Fibroblast of mammary gland (primary cell): ENCODE results near the gene NME4.
A peak's percentile ranks its signal among the peaks of the same experiment; 100 is the strongest.

Experiments
- DNase-seq: peaks from one replicate; pipeline ENCODE4 v3.0.0-alpha.2; 2010; ENCODE audit warnings: low read depth
- H3K4me3 ChIP-seq: 2 replicates; pipeline ENCODE4 v1.5.1; 2011; ENCODE audit warnings: low read depth, mild to moderate bottlenecking, low read length, moderate library complexity; ENCODE audit not compliant: control insufficient read depth
- TF ChIP-seq, protein P1 (sequence below): conservative IDR thresholded peaks from 2 replicates; pipeline ENCODE4 v1.5.1; 2011; ENCODE audit warnings: low read depth, low read length, inconsistent platforms; ENCODE audit not compliant: control insufficient read depth, insufficient read depth

The NME4 gene

DNA sequence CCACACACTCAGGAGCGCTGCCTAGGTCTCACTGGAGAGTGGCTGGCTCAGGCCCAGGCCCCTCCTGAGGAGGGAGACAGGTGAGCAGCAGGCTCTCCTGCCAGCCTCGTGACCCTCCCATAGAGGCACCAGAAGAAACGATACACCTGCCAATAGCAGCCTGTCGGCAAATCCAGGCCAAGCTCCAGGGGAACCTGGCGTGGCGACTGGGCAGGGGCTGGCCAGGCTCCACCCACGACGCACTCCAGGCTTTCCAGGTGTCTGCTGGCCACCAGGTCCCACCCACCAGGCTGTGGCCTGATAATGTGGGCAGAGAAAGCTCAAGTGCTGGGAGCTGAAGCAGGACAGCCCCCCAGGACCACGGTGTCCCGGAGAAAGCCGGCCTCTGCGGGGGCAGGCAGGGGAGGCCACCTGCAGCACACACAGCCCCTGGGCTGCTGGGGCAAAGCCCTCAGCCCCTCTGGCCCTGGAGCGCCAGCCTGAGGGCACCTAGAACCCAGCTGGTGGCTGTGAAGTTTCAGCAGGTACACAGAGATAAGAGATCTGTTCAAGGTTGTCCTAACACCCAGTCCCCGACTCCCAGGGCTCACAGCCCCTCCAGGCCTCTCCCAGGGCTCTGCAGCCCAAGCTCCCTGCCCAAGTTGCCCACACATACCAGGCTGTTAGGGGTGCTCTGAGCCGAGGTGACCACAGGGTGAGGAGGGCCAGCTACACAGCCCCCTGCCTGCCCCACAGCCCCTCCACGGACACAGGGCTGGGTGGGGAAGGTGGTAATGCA, 17.6 kb upstream of the NME4 start:
- DNase-seq: no peak

DNA sequence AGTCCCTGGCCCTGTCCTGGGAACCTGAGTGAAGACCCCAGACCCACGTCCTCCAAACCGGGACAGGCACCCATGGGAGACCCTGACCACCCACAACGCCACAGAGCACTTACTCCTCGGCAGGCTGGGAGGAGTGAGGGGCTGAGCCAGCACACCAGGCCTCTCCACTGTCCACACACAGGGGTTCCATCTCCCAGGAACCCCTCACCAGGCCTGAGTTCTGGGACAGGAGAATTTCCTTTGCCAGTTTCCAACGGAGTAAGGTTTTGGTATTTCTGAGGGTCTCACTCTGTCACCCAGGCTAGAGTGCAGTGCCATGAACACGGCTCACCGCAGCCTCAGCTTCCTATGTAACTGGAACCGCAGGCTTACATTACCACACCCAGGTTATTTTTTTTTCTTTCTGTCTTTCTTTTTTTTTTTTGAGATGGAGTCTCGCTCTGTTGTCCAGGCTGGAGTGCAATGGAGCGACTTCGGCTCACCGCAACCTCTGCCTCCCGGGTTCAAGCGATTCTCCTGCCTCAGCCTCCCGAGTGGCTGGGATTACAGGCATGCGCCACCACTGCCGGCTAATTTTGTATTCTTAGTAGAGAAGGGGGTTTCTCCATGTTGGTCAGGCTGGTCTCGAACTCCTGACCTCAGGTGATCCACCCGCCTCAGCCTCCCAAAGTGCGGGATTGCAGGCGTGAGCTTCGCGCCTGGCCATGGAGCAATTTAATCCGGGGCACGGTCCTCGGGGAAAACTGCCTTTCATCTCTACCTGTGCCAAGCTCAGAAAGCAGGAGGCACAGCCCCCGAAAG, 16.8 kb upstream of the NME4 start:
- no peak overlapping the region for H3K4me3 ChIP-seq
- TF ChIP-seq, protein P1, sequence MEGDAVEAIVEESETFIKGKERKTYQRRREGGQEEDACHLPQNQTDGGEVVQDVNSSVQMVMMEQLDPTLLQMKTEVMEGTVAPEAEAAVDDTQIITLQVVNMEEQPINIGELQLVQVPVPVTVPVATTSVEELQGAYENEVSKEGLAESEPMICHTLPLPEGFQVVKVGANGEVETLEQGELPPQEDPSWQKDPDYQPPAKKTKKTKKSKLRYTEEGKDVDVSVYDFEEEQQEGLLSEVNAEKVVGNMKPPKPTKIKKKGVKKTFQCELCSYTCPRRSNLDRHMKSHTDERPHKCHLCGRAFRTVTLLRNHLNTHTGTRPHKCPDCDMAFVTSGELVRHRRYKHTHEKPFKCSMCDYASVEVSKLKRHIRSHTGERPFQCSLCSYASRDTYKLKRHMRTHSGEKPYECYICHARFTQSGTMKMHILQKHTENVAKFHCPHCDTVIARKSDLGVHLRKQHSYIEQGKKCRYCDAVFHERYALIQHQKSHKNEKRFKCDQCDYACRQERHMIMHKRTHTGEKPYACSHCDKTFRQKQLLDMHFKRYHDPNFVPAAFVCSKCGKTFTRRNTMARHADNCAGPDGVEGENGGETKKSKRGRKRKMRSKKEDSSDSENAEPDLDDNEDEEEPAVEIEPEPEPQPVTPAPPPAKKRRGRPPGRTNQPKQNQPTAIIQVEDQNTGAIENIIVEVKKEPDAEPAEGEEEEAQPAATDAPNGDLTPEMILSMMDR: no peak
- DNase-seq: no peak

More for the DNA sequence above, 17.6 kb upstream of the NME4 start:
- TF ChIP-seq, protein P1: no peak
- H3K4me3 ChIP-seq: no peak overlapping the region

DNA sequence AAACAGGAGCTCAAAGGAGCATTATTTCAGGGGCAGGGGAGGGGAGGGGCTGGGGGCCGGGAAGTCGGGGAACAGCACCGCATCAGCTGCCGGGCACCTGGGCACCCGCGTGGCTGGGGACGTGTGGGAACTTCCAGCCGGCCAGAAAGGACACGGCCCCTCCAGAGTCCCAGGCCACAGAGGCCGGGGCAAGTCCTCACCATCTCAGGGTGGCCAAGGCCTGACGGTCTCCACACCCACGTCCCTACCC, 16.3 kb upstream of the NME4 start:
- peak overlapping the region; percentile 65 for H3K4me3 ChIP-seq
- TF ChIP-seq, protein P1: no peak
- DNase-seq: no peak

DNA sequence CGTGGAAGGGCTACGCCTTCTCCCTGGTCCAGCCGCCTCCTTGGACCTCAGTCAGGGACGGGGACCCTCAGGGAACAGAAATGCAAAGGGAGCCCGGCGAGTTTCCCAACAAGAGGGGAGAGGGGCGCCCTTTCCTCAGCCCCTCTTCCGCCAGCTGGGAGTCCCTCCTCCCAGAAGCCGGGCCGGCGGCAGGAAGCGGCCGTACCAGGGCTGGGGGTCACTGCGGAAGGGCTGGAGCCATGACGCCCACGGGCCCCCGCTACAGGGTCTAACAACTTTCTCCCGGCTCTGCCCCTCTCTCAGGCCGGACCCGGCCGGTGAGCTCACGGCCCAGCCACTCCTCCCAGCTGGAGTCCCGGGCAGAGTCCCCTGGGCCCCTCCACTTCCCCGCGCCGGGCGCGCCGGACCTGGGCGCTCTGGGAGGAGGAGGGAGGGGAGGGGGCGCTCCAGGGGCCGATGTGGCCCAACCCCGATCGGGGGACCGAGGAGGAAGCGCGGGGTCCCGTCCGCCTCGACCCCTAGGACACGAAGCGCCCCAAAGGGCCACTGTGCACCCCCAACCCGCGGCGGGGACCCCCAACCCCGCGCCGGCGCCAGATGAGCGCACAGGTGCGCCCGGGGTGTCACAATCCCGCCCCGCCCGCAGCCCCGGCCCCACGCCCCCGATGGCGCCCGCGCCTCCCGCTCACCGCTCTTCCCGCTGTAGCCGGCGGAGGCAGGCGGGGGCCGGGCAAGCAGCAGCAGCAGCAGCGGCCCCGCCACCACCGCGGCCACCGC, 15.8 kb upstream of the NME4 start:
- H3K4me3 ChIP-seq: peak overlapping the region; percentile 65
- no peak for DNase-seq
- TF ChIP-seq, protein P1: no peak

DNA sequence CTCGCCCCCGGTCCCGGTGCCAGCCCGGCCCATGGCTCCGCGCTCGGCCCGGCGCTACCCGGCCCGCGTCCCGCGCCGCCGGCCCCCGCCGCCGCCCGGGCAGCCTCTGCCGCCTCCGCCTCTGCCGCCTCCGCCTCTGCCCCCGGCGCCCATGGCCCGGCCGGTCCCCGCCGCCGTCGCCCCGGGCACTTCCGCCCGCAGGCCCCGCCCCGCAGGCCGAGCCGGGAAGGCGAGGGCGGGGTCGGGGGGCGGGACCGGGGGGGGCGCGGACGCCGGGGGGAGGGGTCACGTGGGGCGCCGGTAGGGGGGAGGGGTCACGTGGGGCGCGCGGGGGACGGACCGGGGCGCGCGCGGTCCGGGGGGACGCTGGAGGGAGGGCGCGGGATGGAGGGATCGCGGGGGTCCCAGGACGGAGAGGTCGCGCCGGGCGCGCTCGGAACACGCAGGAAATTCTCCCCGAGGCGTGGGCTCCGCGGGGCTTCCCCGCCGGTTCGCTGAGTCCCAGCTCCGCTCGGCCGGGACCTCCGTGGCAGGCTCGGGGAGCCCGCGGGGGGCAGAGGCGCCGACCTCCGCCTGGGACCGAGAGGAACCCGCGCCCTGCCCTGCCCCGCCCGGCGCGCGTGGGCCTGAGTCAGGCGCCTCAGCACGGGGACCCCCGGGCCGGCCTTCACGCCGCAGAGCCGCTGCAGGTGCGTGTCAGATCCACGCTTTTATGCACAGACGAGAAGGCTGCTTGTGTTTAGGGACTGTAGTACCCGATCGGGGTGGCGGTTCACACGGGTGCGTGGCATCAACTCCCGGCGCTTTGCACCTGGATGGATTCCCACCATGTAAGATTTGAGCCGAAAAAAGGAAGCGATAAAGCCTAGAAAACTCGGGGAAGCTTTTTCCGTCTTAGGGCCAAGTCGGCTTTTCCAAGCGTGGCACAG, 14.9 kb upstream of the NME4 start, which contains the start of gene PGAP6:
Gene PGAP6 (minus strand): TSS at position 190 of the 929 bp plus-strand sequence. CDS start 157 bp downstream, at position 33.
- DNase-seq: no peak
- TF ChIP-seq, protein P1: no peak

More for the DNA sequence above, 14.9 kb upstream of the NME4 start, which contains the start of gene PGAP6:
- peak within 1 kb of the TSS; percentile 65 for H3K4me3 ChIP-seq
